GM21576 (cell line): Measurements from ENCODE around the gene CNN3.

Experiments used
- ATAC-seq: cut with Tn5 transposase; IDR thresholded peaks from one replicate; pipeline ENCODE4 v1.9.1; 2021; ENCODE audit warnings: mild to moderate bottlenecking, moderate library complexity; ENCODE audit not compliant: unreplicated experiment

Gene CNN3

GRCh38 chr1:94888201-94888600, 38.7 kb downstream of the CNN3 start:
- no peak for ATAC-seq

- ATAC-seq = no peak
Measured at GRCh38 chr1:94887603-94888171, 39.2 kb downstream of the CNN3 start.

GRCh38 chr1:94887106-94887505, 39.8 kb downstream of the CNN3 start:
- ATAC-seq = no peak

- ATAC-seq = no peak
Measured at GRCh38 chr1:94886361-94886760, 40.5 kb downstream of the CNN3 start.

GRCh38 chr1:94884507-94884906, 42.4 kb downstream of the CNN3 start:
- no peak for ATAC-seq

- ATAC-seq = no peak
Measured at GRCh38 chr1:94884106-94884505, 42.8 kb downstream of the CNN3 start.

GRCh38 chr1:94883691-94884090, 43.2 kb downstream of the CNN3 start:
- ATAC-seq = no peak

- no peak for ATAC-seq
Measured at GRCh38 chr1:94878329-94878728, 48.6 kb downstream of the CNN3 start.

- no peak for ATAC-seq
Measured at GRCh38 chr1:94876362-94876761, 50.5 kb downstream of the CNN3 start.

- ATAC-seq = no peak
Measured at GRCh38 chr1:94875794-94876193, 51.1 kb downstream of the CNN3 start.

GRCh38 chr1:94874423-94874822, 52.5 kb downstream of the CNN3 start:
- no peak for ATAC-seq

GRCh38 chr1:94873520-94874351, 53.2 kb downstream of the CNN3 start:
- no peak for ATAC-seq

- ATAC-seq = no peak
Measured at GRCh38 chr1:94872771-94873495, 54.0 kb downstream of the CNN3 start.

GRCh38 chr1:94871031-94871430, 55.9 kb downstream of the CNN3 start:
- ATAC-seq = no peak

GRCh38 chr1:94866164-94866807, 60.6 kb downstream of the CNN3 start:
- no peak for ATAC-seq

- ATAC-seq = no peak
Measured at GRCh38 chr1:94865360-94865759, 61.5 kb downstream of the CNN3 start.

- ATAC-seq = no peak
Measured at GRCh38 chr1:94864821-94865220, 62.1 kb downstream of the CNN3 start.

GRCh38 chr1:94863919-94864318, 63.0 kb downstream of the CNN3 start:
- no peak for ATAC-seq

- no peak for ATAC-seq
Measured at GRCh38 chr1:94863297-94863911, 63.5 kb downstream of the CNN3 start.

GRCh38 chr1:94862718-94863117, 64.2 kb downstream of the CNN3 start:
- ATAC-seq = no peak

GRCh38 chr1:94859174-94859573, 67.7 kb downstream of the CNN3 start:
- ATAC-seq = no peak
